NCI-H2081 treated with DMSO at 0.1 percent for 48 hours (cell line): ENCODE measurements around the gene CPT1C.

ENCODE experiments used
- DNase-seq: peaks from one replicate; lab custom pipeline; 2025; lab: John Stamatoyannopoulos, UW

Gene CPT1C

DNA sequence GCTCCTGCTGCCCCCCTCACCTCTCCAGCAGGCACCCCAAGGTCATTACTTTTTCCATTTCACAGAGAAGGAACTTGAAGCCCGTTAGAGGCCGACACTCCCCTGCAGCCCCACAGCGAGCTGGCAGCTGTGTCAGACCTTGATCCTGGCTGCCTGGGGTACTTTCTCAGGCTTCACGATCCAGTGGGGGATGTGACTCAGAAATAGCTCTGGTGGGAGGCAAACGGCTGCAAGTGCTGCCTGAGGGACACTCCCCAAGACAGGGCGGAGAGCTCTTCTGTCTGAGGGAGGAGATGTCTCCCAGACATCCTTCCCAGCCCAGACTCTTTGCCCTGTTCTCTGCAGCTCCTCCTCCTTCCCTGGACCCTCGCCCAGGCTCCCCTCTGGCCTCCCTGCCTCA lies 67.4 kb downstream of the CPT1C start:
- no peak for DNase-seq

DNA sequence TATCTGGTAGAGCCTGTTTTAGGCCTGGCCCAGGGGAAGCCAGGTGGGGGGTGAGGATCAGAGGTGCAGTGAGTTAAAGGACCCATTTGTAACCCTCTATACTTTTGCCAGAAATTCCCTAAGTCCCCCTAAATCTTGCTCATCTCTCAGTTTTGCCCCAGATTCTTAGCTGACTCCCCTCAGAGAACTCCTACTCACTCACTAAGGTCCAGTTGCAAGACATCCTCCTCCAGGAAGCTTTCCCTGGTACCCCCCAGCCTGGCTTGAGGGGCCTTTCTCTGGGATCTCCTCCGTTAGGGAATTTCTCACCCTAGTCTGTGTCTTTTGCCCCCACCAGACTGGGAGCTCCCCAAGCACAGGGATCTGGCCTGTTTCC lies 70.3 kb downstream of the CPT1C start:
- no peak for DNase-seq

DNA sequence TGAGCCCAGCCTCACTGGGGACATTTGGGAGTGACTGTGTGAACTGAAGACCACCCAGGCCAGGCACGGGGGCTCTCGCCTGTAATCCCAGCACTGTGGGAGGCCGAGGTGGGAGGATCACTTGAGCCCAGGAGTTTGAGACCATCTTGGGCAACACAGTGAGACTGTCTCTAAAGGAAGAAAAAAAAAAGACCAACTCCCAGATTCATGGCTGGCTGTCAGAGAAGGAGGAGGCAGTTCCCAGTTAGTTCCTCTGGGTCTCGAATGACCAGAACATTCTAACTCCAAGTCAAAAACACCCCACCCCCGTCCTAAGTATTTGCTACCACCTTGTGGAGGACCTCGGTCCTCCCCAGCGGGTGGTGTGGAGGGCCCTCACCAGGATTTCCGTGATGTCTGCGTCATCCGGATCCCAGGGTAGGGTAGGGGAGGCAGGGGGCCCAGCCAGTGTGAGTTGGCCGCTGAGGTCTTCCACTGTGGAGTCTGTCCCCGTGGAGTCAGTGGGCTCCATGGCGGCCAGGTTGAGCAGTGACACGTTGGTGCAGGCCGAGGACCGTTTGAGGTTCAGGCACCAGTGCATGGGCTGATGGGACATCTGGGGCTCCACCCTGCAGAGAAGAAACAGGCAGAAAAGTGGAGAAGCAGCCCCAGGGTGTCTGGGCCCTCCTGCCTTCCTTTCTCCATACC lies 70.9 kb downstream of the CPT1C start:
- no peak for DNase-seq

DNA sequence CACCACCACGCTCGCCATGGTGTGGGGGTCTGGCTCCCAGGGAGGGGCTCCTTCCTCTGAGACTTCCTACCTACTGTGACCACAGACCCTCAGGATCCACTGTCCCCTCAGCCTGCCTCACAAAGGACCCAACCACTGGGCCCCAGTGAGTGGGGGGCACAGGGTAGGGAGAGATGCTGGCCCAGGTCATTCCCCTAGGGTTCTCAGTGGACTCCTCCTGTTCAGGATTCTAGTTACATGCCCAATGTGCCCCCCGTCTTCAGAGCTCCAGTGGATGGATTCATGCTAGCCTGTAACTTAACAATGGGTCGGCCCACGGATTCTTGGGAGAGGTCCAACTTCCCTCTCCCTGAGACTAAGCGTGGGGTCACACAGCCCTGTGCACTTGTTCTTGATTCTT lies 72.3 kb downstream of the CPT1C start, which contains the start of gene TSKS:
Gene TSKS (minus strand): TSS at position 77 of the 400 bp plus-strand sequence. CDS start 59 bp downstream, at position 18.
- DNase-seq: no peak
